IMR-90 (cell line): Measurements from ENCODE around the gene ANOS1. TPM values are rescaled to one million over a fixed set of nuclear protein-coding genes. Genes with fewer than 3 reads are reported as not detected.

Experiments used
- ATAC-seq: fragments of 200-7000 bp; cut with Tn5 transposase; 2 replicates; pipeline ENCODE4 v1.9.1; 2020; ENCODE audit warnings: low read depth, mild to moderate bottlenecking, moderate library complexity
- BruUV-seq: library from RNA; stranded (reverse); fragments of 400-500 nt; replicated peaks from 2 replicates; lab custom pipeline; 2021; lab: Mats Ljungman, UMichigan
- CTCF ChIA-PET: fragments of 300-600 bp; formaldehyde crosslinking; extraction: SDS; loops from one replicate; lab custom pipeline; 2021; ENCODE audit warnings: antibody characterized with exemption; lab: Yijun Ruan, JAX
- POLR2A ChIA-PET: fragments of 300-600 bp; sonication (Branson Sonifier 250); formaldehyde crosslinking; loops from one replicate; lab custom pipeline; 2022; ENCODE audit warnings: antibody characterized with exemption; ENCODE audit not compliant: unreplicated experiment; lab: Charles Lee
- DNase-seq: peaks from one replicate; pipeline ENCODE4 v3.0.0; 2013
- H2AFZ ChIP-seq: replicated peaks from 2 replicates; pipeline ENCODE3; 2013; ENCODE audit warnings: low read length, mild to moderate bottlenecking; ENCODE audit not compliant: poor library complexity
- H2AK5ac ChIP-seq: 2 replicates; pipeline ENCODE4 v1.6.1; 2013; ENCODE audit warnings: low read depth, low read length, inconsistent platforms
- H2AK9ac ChIP-seq: replicated peaks from 2 replicates; pipeline ENCODE3; 2013; ENCODE audit warnings: mild to moderate bottlenecking, low read depth, low read length, moderate library complexity; ENCODE audit not compliant: poor library complexity
- H2BK120ac ChIP-seq: 2 replicates; pipeline ENCODE4 v1.6.1; 2013; ENCODE audit warnings: low read depth, low read length, inconsistent platforms
- H2BK15ac ChIP-seq: 3 replicates; pipeline ENCODE4 v1.6.1; 2013; ENCODE audit warnings: low read depth, low read length, inconsistent platforms
- H2BK20ac ChIP-seq: 2 replicates; pipeline ENCODE4 v1.6.1; 2013; ENCODE audit warnings: low read depth, mild to moderate bottlenecking, inconsistent platforms, low read length, moderate library complexity
- H2BK5ac ChIP-seq: 2 replicates; pipeline ENCODE4 v1.6.1; 2013; ENCODE audit warnings: mild to moderate bottlenecking, low read depth, low read length, inconsistent platforms; ENCODE audit not compliant: poor library complexity, severe bottlenecking
- H3K14ac ChIP-seq: replicated peaks from 2 replicates; pipeline ENCODE4 v1.6.1; 2013; ENCODE audit warnings: low read depth, low read length, inconsistent platforms
- H3K18ac ChIP-seq: 2 replicates; pipeline ENCODE4 v1.6.1; 2013; ENCODE audit warnings: low read depth, low read length, control low read depth
- H3K23ac ChIP-seq: 2 replicates; pipeline ENCODE4 v1.6.1; 2013; ENCODE audit warnings: low read depth, low read length, inconsistent platforms
- H3K27ac ChIP-seq: 2 replicates; pipeline ENCODE4 v1.5.1; 2013; ENCODE audit warnings: mild to moderate bottlenecking, control low read depth, low read length; ENCODE audit not compliant: insufficient read depth
- H3K27me3 ChIP-seq: 2 replicates; pipeline ENCODE4 v1.6.1; 2013; ENCODE audit warnings: low read length; ENCODE audit not compliant: control insufficient read depth, insufficient read depth
- H3K36me3 ChIP-seq: 2 replicates; pipeline ENCODE4 v1.6.1; 2013; ENCODE audit warnings: low read length, mixed read lengths; ENCODE audit not compliant: control insufficient read depth, insufficient read depth
- H3K4ac ChIP-seq: 2 replicates; pipeline ENCODE4 v1.6.1; 2013; ENCODE audit warnings: low read depth, low read length, inconsistent platforms
- H3K4me1 ChIP-seq: 2 replicates; pipeline ENCODE4 v1.6.1; 2013; ENCODE audit warnings: low read length, mixed read lengths; ENCODE audit not compliant: control insufficient read depth, insufficient read depth
- H3K4me2 ChIP-seq: 2 replicates; pipeline ENCODE4 v1.6.1; 2013; ENCODE audit warnings: low read depth, mild to moderate bottlenecking, control low read depth, low read length, moderate library complexity
- H3K4me3 ChIP-seq: 2 replicates; pipeline ENCODE4 v1.5.1; 2013; ENCODE audit warnings: low read depth, mild to moderate bottlenecking, control low read depth, low read length, moderate library complexity; ENCODE audit not compliant: insufficient read depth
- H3K56ac ChIP-seq: 2 replicates; pipeline ENCODE4 v1.6.1; 2013; ENCODE audit warnings: low read length, inconsistent platforms; ENCODE audit not compliant: insufficient read depth; ENCODE audit errors: extremely low read depth
- H3K79me1 ChIP-seq, 2 experiments: 2 replicates each; pipeline ENCODE4 v1.6.1; 2013; ENCODE audit warnings: low read length in 2 of 2, inconsistent platforms in 1 of 2, low read depth in 1 of 2
- H3K9ac ChIP-seq: 2 replicates; pipeline ENCODE4 v1.6.1; 2013; ENCODE audit warnings: low read depth, low read length, control low read depth
- H3K9me1 ChIP-seq: 2 replicates; pipeline ENCODE4 v1.6.1; 2013; ENCODE audit warnings: low read length, inconsistent platforms; ENCODE audit not compliant: insufficient read depth
- H3K9me3 ChIP-seq: 2 replicates; pipeline ENCODE4 v1.6.1; 2013; ENCODE audit warnings: low read length; ENCODE audit not compliant: control insufficient read depth, insufficient read depth
- H4K20me1 ChIP-seq: 2 replicates; pipeline ENCODE4 v1.6.1; 2013; ENCODE audit warnings: low read length, inconsistent platforms; ENCODE audit not compliant: insufficient read depth
- H4K5ac ChIP-seq: 2 replicates; pipeline ENCODE4 v1.6.1; 2013; ENCODE audit warnings: mild to moderate bottlenecking, low read depth, low read length, control low read depth
- H4K8ac ChIP-seq, 2 experiments: 2 replicates each; pipeline ENCODE4 v1.6.1; 2013; ENCODE audit warnings: low read depth in 2 of 2, low read length in 2 of 2, control low read depth in 1 of 2, inconsistent platforms in 1 of 2
- H4K91ac ChIP-seq: 2 replicates; pipeline ENCODE4 v1.6.1; 2013; ENCODE audit warnings: low read depth, low read length, inconsistent platforms; ENCODE audit not compliant: insufficient read depth
- BHLHE40 ChIP-seq: fragments of 150-350 bp; IDR thresholded peaks from 2 replicates; pipeline ENCODE4 v1.6.1; 2016; ENCODE audit warnings: mild to moderate bottlenecking, low read depth, low read length
- CEBPB ChIP-seq: IDR thresholded peaks from 2 replicates; pipeline ENCODE4 v1.6.1; 2012; ENCODE audit warnings: low read depth, low read length, improper control_type of control experiment
- CHD1 ChIP-seq: IDR thresholded peaks from 2 replicates; pipeline ENCODE4 v1.6.1; 2012; ENCODE audit warnings: low read depth, low read length, improper control_type of control experiment
- FOS ChIP-seq: fragments of 150-350 bp; IDR thresholded peaks from 2 replicates; pipeline ENCODE4 v1.6.1; 2016; ENCODE audit warnings: low read depth, low read length
- MAFK ChIP-seq: IDR thresholded peaks from 2 replicates; pipeline ENCODE4 v1.6.1; 2012; ENCODE audit warnings: low read depth, low read length, improper control_type of control experiment
- MAZ ChIP-seq: IDR thresholded peaks from 2 replicates; pipeline ENCODE4 v1.6.1; 2012; ENCODE audit warnings: low read depth, mild to moderate bottlenecking, low read length, improper control_type of control experiment, moderate library complexity, borderline replicate concordance
- MXI1 ChIP-seq: IDR thresholded peaks from 2 replicates; pipeline ENCODE4 v1.6.1; 2012; ENCODE audit warnings: low read depth, mild to moderate bottlenecking, low read length, moderate library complexity, borderline replicate concordance
- NFE2L2 ChIP-seq: fragments of 150-350 bp; IDR thresholded peaks from 2 replicates; pipeline ENCODE4 v1.6.1; 2016; ENCODE audit warnings: low read depth, mild to moderate bottlenecking, low read length
- POLR2A ChIP-seq: IDR thresholded peaks from 2 replicates; pipeline ENCODE4 v1.6.1; 2012; ENCODE audit warnings: mild to moderate bottlenecking, low read depth, low read length
- RAD21 ChIP-seq: IDR thresholded peaks from 2 replicates; pipeline ENCODE4 v1.6.1; 2012; ENCODE audit warnings: low read length, improper control_type of control experiment
- SMC3 ChIP-seq: fragments of 150-350 bp; IDR thresholded peaks from 2 replicates; pipeline ENCODE4 v1.6.1; 2016; ENCODE audit warnings: low read depth, mild to moderate bottlenecking, antibody characterized with exemption, low read length, moderate library complexity
- WGBS, 2 experiments: methylation state at CpG; one replicate each; pipeline versions ENCODE4 v1.1.5 to v1.1.7; 2013; ENCODE audit warnings: missing lambda C conversion rate in 2 of 2; ENCODE audit not compliant: insufficient read length in 1 of 2; ENCODE audit errors: extremely low coverage in 2 of 2; 5-methylcytosine and 5-hydroxymethylcytosine counted together
- dilution Hi-C: fragments of 300-500 bp; cut with HindIII; formaldehyde crosslinking; loops from one replicate; pipeline ENCODE4 v1.14.3; 2018; ENCODE audit warnings: low sequenced_read_pairs; ENCODE audit not compliant: unreplicated experiment
- in situ Hi-C: fragments of 300-500 bp; cut with MboI; formaldehyde crosslinking; loops from 3 replicates; pipeline ENCODE4 v1.14.3; 2019; ENCODE audit warnings: low sequenced_read_pairs, inconsistent platforms, mixed read lengths
- intact Hi-C: fragments of 100-400 bp; cut with micrococcal nuclease; formaldehyde crosslinking; loops from 2 replicates; pipeline ENCODE4 v1.10.0; 2022
- polyA plus RNA-seq, 3 experiments: library from polyadenylated mRNA; depleted of rRNA; stranded (reverse); fragments of >200 nt; gene quantifications; 2 replicates each; pipeline ENCODE4 v1.2.3, GENCODE V29; 2012; ENCODE audit warnings: low replicate concordance in 1 of 3
- total RNA-seq: library from RNA; depleted of rRNA; stranded (reverse); fragments of >200 nt; gene quantifications from 2 replicates; pipeline ENCODE4 v1.2.3, GENCODE V29; 2012
- TF ChIP-seq, protein P1 (sequence below): fragments of 150-350 bp; IDR thresholded peaks from 2 replicates; pipeline ENCODE4 v1.6.1; 2016; ENCODE audit warnings: low read depth, mild to moderate bottlenecking, low read length, moderate library complexity, borderline replicate concordance
- TF ChIP-seq, protein P2 (sequence below): fragments of 150-350 bp; IDR thresholded peaks from 2 replicates; pipeline ENCODE4 v1.6.1; 2017; ENCODE audit warnings: mild to moderate bottlenecking, antibody characterized with exemption, low read length, low read depth

The ANOS1 gene
- total and polyA plus RNA-seq, 2 of the 4 experiments (the other 2 are of a cell fraction) = under 0.01 to 0.17 TPM

DNA sequence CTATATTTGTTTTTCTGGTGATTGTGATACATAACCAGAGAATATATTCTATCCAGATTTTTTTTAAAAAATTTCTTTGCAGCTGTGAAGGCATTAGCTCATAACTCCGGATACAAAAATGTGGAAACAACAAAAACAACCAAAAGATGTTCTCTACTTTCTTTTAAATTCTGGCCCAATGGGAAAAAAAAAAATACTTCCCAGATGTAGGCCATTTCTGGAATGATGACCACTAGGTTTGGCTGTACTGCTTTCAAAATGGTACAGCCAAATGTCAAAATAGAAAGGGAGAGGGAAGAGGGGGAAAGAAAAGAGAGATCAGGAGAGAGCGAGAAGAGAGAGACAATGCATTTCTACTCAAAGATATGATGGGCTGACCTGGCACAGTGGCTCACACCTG, 14.6 kb downstream of the ANOS1 start:
- Histone ChIP-seq H3K79me1 (no peaks in the 10 kb centered on the region), H3K9me3 (peaks cover 2% of the 10 kb centered on the region; the same call in 1 of the 2 replicates), H3K14ac (no peak overlapping the region), H3K36me3 (no peaks in the 10 kb centered on the region), H2AK5ac (no peak overlapping the region), H3K27me3 (no peaks in the 10 kb centered on the region), H3K56ac (no peak overlapping the region), H3K4ac (no peak overlapping the region), H3K18ac (no peak overlapping the region), H3K27ac (no peak overlapping the region), H3K4me3 (no peak overlapping the region), H3K9ac (no peak overlapping the region), H4K20me1 (no peaks in the 10 kb centered on the region), H4K8ac (no peak overlapping the region), H2BK20ac (no peak overlapping the region), H4K91ac (no peak overlapping the region), H3K4me1 (no peaks in the 10 kb centered on the region), H3K23ac (no peak overlapping the region), H2BK5ac (no peak overlapping the region), H2BK15ac (no peak overlapping the region), H2AK9ac (no peak overlapping the region), H3K4me2 (no peak overlapping the region), H3K9me1 (no peaks in the 10 kb centered on the region), H2AFZ (no peak overlapping the region), H4K5ac (no peak overlapping the region), H2BK120ac (no peak overlapping the region)
- BruUV-seq = no TSS peak
- TF ChIP-seq CEBPB (no peak), SMC3 (no peak), MAFK (no peak), NFE2L2 (no peak), RAD21 (no peak), BHLHE40 (no peak), MAZ (no peak), POLR2A (no peak), CHD1 (no peak), FOS (no peak), MXI1 (no peak)
- TF ChIP-seq, protein P1, sequence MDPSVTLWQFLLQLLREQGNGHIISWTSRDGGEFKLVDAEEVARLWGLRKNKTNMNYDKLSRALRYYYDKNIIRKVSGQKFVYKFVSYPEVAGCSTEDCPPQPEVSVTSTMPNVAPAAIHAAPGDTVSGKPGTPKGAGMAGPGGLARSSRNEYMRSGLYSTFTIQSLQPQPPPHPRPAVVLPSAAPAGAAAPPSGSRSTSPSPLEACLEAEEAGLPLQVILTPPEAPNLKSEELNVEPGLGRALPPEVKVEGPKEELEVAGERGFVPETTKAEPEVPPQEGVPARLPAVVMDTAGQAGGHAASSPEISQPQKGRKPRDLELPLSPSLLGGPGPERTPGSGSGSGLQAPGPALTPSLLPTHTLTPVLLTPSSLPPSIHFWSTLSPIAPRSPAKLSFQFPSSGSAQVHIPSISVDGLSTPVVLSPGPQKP = no peak
- TF ChIP-seq, protein P2, sequence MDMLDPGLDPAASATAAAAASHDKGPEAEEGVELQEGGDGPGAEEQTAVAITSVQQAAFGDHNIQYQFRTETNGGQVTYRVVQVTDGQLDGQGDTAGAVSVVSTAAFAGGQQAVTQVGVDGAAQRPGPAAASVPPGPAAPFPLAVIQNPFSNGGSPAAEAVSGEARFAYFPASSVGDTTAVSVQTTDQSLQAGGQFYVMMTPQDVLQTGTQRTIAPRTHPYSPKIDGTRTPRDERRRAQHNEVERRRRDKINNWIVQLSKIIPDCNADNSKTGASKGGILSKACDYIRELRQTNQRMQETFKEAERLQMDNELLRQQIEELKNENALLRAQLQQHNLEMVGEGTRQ = no peak
- ATAC-seq (no peak), DNase-seq (no peak)
- ChIA-PET CTCF (no interaction called here), POLR2A (no interaction called here)
- dilution Hi-C loops = no loop called here
- intact Hi-C loops = no loop called here
- in situ Hi-C loops = no loop called here
- no CpG with 5 or more reads among the region's 2 CpGs for WGBS, 2 experiments
